8988T (cell line): Measurements from ENCODE around the gene DCP2.

Experiments
- DNase-seq: peaks from one replicate; pipeline ENCODE4 v3.0.0; 2011

The DCP2 gene

DNA sequence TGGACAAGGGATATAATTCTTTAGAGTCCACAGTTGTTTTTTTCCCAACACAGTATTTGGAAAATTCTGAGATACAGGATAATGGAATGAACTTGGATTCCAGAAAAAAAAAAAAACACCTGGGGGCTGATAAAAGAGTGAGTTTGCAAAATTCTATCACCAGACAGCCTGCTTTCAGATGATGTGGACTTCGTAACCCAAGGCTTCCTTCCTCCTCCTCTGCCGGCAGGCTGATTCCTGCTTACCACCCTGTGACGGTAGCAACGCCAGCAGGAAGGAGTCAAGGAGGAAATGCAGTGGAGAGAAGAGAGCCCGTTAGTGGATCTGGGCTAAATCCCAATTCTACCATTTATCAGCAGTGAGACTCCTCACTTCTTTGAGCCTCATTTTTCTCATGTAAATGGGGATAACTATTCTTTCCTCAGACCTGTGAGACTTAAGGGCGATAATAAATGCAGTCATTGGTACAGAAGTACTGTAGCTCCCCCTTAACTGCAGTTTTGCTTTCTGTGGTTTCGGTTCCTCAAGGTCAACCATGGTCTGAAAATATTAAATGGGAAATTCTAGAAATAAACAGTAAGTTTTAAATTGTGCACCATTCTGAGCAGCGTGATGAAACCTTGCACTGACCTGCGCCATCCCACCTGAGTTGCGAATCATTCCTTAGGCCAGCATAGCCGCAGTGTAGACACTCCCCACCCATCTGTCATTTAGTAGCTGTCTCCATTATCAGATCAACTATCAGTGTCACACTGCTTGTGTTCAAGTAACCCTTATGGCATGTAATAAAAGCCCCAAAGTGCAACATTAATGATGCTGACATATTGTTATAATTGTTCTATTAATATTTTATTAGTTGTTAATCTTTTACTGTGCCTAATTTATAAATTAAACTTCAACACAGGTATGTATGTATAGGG, 71.4 kb downstream of the DCP2 start:
- no peak for DNase-seq

GRCh38 chr5:113048931-113049330, 72.3 kb downstream of the DCP2 start:
- DNase-seq = no peak

- no peak for DNase-seq
Measured at GRCh38 chr5:113050721-113051382, 74.3 kb downstream of the DCP2 start.

DNA sequence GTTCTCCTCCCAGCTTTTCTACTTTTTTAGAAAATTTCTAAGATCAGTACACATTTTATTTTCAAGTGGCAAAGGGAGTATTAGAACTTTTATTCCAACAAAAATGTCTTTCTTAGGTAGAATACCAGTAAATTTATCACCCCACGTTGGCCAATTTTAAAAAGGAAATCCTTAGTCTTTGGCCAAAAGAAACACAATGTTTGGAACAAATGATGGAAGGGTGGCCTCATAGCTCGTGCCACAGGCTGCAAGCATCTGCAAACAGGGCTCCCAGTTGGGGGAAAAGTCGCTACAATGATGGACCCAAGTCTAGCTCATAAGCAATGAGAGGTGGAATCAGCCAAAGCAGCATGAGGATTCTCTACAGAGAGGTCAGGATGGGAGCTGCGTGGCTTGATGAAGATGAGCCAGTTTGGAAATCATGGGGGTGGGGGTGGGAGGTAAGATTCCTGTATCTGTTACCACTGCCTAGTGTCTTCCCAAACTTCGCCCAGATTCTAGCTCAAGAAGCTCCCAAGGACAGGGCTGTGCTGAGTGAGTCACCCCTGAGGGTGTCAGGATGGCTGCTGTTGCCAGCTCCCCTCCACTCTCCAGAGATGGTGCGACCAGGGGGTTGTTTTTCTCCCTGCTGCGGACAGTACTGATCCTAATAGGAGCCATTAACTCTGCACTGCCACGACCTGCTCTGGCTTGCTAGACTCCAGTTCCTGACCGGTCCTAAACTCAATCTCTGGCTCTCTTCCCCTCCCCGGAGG, 75.6 kb downstream of the DCP2 start:
- no peak for DNase-seq

DNA sequence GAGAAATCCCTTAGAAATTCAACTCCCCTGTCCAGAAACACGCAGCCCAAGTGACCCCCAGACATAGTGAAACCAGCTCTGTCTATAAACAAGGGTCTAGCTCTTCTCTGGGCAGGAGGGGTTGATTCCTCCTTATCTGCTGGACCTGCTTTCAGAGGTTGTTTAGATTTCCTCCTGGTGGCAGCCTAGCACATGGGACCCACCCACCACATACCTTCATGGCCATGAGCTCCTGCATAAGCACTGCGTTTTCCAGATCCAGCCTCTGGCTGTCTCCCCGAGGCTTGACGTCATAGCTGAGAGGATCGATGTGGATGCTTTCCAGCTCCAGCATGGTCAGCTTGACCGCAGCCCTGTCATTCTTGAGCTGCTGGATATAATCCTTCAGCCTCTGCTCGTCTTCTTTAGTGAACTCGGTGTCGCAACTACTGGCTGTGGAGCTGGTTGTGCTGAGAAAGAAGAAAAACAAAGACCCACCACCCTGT, 77.0 kb downstream of the DCP2 start:
- no peak for DNase-seq

DNA sequence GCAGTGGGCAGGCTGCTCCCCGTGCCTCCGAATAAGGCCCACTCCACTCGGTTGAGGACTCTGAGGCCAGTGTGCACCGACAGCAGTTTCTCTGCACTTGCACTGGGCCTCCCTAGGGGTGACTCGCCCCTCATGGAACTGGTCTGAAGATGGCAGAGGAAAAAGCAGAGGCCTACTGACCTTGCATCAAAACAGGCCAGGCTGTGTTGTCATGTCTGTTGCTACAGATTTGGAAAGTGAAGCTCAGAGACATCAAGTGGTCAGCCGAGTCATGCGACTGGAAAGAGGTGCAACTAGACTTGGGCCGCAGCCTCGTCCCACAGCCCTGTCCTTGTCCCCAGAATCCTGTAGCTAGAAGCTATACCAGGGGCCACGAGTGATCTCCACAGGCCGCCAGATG, 78.3 kb downstream of the DCP2 start:
- no peak for DNase-seq

DNA sequence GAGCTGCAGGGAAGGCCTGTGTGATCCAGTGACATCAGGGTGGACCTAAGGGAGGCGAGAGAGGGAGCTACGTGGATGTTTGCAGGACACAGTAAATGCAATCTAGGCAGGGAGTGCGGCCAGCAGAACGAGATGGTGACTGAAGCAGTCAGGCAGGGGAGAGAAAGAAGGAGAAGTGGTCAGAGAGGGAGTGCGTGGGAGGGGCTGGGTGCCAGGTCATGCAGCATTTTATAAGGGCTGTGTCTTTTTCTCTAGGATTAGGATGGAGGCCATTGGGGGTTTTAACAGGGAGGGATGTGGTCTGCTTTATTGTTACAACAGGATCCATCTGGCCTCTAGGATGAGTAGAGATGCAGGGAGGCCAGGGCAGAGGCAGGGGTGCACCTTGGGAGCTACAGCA, 80.4 kb downstream of the DCP2 start:
- no peak for DNase-seq

GRCh38 chr5:113057557-113057984, 81.0 kb downstream of the DCP2 start:
- DNase-seq = no peak

GRCh38 chr5:113058269-113058668, 81.7 kb downstream of the DCP2 start:
- no peak for DNase-seq

- DNase-seq = no peak
Measured at GRCh38 chr5:113058706-113059226, 82.2 kb downstream of the DCP2 start.

GRCh38 chr5:113059232-113060040, 82.8 kb downstream of the DCP2 start:
- no peak for DNase-seq

DNA sequence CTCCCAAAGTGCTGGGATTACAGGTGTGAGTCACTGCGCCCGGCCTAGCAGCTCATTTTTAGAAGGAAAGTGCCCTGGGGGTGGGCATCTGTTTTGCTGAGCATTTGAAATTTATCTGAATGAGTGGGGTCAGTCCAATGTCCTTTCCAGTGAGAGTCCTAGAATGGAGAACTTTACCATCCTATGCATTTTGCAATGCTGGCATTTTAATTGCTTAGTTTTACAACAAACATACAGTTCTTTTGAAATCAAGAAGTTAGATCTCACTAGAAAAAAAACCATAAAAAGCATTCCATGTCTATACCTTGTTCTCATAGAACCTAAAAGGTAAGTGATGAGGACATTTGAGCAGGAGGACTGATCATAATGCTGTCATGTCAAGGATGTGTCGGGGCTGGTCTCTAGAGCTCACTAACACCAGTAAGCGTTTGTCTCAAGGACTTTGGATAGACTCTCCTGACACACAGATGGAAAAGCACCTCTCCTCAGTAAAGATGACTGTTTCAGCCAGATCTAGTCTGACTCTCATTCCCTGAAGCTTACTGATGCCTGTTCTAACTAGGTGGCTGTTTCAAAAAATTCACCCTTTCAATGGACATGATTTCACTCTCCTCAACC, 83.9 kb downstream of the DCP2 start:
- no peak for DNase-seq

DNA sequence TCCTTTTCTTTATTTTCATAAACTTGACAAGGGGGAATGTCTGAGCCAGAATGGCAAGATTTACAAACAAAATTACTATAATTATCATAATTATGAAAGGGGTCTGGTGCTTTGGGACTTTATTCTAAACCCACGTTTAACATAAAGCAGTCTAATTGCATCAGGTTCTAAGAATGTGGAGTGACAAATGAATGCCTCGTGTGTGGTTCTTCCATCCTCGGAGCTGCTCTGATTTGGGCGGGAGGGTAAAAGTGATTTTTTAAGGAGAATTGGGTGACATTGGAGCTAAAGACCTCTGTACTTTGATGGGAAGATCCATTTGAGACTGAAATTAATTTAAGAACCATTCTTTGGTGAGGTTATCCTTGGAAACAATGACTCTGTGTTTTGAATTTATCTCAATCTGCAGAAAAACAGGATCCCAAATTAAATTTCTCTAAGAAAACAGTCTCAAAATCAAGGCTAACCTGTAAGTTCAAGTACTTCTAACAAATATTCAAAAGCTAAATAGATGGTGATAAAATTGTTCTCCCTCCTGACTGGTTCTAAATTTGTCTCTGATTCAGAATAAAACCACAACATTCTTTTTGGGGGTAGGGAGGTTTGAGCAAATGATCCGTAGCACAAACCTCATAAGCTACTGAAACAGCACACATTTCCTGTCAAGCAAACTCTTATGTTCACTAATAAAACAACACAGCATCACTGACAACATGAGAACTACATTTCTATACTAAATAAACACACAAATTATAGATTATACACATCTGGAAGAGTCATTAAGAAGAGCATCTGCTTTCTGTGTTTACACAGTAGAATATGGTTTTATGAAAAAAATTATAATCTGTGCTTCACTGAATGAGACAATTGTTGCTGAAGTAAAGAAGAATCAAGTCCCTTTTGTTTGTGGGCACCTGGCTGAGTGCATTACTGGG, 85.5 kb downstream of the DCP2 start:
- no peak for DNase-seq

DNA sequence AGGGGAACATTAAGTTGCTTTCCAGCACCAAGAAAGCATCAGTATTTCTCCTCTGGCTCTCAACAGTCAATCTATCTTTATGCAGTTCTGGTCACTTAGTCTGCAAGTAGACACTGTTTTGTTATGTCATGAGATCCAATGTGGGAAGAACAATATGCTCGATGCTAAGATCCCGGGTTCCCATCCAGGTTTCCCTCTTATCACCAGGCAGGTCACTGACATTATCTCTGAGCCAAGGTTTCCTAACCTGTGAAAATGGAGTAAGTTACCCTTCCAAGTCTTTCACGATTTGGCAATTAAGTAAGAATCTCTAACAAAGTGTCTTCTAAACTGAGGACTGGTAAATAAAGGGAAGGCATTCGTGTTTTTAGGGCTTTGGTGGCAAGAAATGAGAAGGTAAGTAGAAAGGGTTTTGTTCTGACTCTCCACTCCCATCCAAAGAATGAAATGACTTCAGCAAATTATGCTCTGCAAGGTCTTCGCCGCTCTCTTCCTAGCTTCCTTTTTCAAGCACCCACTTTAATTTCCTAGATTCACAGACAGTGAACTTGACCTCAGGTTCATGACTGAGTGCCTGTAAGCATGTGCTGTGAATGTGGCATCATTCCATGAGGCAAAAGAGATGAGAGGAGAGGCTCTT, 86.4 kb downstream of the DCP2 start:
- DNase-seq = no peak

DNA sequence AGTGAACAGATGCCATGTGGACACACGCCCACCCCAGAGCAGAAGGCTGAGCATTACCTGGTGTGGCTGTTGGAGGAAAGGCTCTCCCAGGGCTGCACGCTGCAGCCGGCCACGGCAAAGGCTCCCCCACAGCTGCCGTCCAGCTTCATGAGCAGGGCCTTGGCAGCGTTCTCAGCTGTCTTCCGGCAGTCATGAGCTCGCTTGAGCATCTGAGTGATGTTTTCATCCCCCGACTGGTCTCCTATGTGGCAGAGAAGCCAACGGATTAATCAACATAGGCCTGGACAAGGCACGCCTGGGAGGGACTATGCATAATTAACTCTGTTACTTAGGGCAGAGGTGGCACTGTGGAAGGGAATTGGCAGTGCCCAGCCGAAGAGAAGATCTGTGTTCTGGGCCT, 87.3 kb downstream of the DCP2 start:
- DNase-seq = no peak

DNA sequence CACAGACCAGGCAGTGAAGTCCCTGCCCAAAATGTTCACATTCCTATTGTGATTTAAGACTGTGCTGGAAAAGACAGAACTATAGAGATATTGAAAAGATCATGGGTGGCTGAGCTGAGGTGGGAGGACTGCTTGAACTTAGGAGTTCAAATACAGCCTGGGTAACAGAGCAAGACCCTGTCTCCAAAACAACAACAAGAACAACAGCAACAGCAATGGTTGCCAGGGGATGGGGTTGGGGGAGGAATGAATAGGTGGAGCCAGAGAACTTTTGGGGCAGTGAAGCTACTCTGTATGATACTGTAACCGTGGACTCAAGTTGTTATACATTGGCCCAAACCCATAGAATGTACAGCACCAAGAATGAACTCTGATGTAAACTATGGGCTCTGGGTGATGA, 88.2 kb downstream of the DCP2 start:
- DNase-seq = no peak

DNA sequence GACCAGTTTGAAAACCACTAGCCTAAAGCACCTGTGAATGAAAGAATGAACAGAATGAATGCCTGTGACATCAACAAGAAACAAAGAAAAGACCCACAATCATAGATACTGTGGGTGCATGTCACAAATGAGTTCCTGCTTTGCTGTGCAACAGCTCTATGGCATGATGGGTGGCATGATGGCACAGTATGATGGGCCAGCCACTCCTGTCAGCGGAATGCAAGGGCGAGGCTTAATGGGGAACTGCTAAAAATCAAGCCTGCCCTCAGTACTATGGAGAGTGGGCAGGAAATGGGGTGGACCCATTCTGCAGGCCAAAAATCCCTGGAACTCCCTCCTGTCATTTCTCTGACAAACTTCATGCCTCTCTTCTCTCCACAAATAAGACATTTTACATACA, 89.0 kb downstream of the DCP2 start:
- DNase-seq = no peak

- no peak for DNase-seq
Measured at GRCh38 chr5:113067635-113068344, 91.2 kb downstream of the DCP2 start.

DNA sequence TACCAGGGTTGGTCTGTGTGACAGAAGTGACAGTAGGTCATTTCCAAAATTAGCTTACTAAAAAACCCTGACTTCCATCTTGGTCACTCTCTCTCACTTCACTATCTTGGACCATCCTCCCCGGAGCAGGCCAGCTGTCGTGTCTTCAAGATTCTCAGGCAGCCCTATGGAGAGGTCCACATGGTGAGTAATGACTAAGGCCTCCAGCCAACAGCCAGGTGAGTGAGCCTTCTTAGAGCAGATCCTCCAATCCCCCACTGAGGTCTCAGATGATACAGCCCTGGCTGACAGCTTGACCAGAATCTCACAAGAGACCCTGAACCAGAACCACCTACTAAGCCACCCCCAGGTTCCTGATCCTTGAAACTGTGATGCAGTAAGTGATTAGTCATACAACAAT, 92.0 kb downstream of the DCP2 start:
- no peak for DNase-seq
